Stomach (tissue), 4 donors: ENCODE data around the gene PADI3.

Experiments used
- CTCF ChIP-seq, 7 experiments: fragments of 450-650 bp in 4 of 7; fragments of 200-600 bp in 3 of 7; sonication (generic) in 3 of 7; IDR thresholded peaks; one replicate each; pipeline ENCODE4 v1.5.1; 2016 to 2019; ENCODE audit warnings: antibody characterized with exemption in 7 of 7, control low read depth in 2 of 7, mild to moderate bottlenecking in 1 of 7
- EP300 ChIP-seq: sonication (generic); formaldehyde crosslinking; IDR thresholded peaks from one replicate; pipeline ENCODE4 v1.6.1; 2017; ENCODE audit warnings: antibody characterized with exemption
- POLR2A ChIP-seq, 4 donors: fragments of 450-650 bp; IDR thresholded peaks; one replicate each; pipeline ENCODE4 v1.6.1; 2016; ENCODE audit warnings: antibody characterized with exemption in 4 of 4, control low read depth in 2 of 4, mild to moderate bottlenecking in 1 of 4, moderate library complexity in 1 of 4
- POLR2AphosphoS5 ChIP-seq, 3 donors: sonication (generic); formaldehyde crosslinking; IDR thresholded peaks; one replicate each; pipeline ENCODE4 v1.6.1; 2016; ENCODE audit warnings: antibody characterized with exemption in 3 of 3

- TF ChIP-seq CTCF (IDR thresholded peaks at IDR 0.05) (no peak), POLR2A (IDR thresholded peaks at IDR 0.05) (no peak), POLR2AphosphoS5 (IDR thresholded peaks at IDR 0.05) (no peak), EP300 (no peak)
Observed at GRCh38 chr1:17273096-17273495, 24.2 kb downstream of the PADI3 start.
